ENCODE data around the gene CUBN.
A peak's percentile ranks its signal among the peaks of the same experiment; 100 is the strongest.
"Not testable (repeated sequence)": the region's sequence is repeated elsewhere in the genome, so short reads cannot be mapped to it uniquely, and the experiment has no call there.

The CUBN gene

GRCh38 chr10:17031637-17032635, 97.7 kb downstream of the CUBN start:
- DNase-seq = no peak

GRCh38 chr10:17029581-17030271, 99.9 kb downstream of the CUBN start:
- DNase-seq = peak; percentile 40

- no peak for DNase-seq
Measured at GRCh38 chr10:17029239-17029580, 100.4 kb downstream of the CUBN start.

GRCh38 chr10:17028798-17029197, 100.8 kb downstream of the CUBN start:
- no peak for DNase-seq

- DNase-seq = peak; percentile 18
Measured at GRCh38 chr10:17026686-17027485, 102.7 kb downstream of the CUBN start.

GRCh38 chr10:17025444-17026295, 103.9 kb downstream of the CUBN start:
- no peak for DNase-seq

- no peak for DNase-seq
Measured at GRCh38 chr10:17024461-17024860, 105.2 kb downstream of the CUBN start.

- DNase-seq = peak; percentile 77
Measured at GRCh38 chr10:17023386-17024298, 106.0 kb downstream of the CUBN start.

GRCh38 chr10:17022896-17023295, 106.7 kb downstream of the CUBN start:
- no peak for DNase-seq

- DNase-seq = no peak
Measured at GRCh38 chr10:17022466-17022825, 107.2 kb downstream of the CUBN start.

GRCh38 chr10:17021656-17022465, 107.8 kb downstream of the CUBN start:
- DNase-seq = no peak

GRCh38 chr10:17019696-17020095, 109.9 kb downstream of the CUBN start:
- no peak for DNase-seq

- DNase-seq = not testable (repeated sequence)
Measured at GRCh38 chr10:17013131-17013983, 116.3 kb downstream of the CUBN start.

GRCh38 chr10:17012731-17013130, 116.9 kb downstream of the CUBN start:
- not testable (repeated sequence) for DNase-seq

- DNase-seq = no peak
Measured at GRCh38 chr10:17010363-17011145, 119.1 kb downstream of the CUBN start.

- no peak for DNase-seq
Measured at GRCh38 chr10:17009212-17009700, 120.4 kb downstream of the CUBN start.

- DNase-seq = no peak
Measured at GRCh38 chr10:17007418-17007770, 122.2 kb downstream of the CUBN start.
